Body of pancreas (tissue), 4 donors: ENCODE measurements around the gene HS6ST3. TPM values are rescaled to one million over a fixed set of nuclear protein-coding genes. Genes with fewer than 3 reads are reported as not detected.

Experiments used
- ATAC-seq: fragments of 150-250 bp; one replicate; pipeline ENCODE4 v1.9.1; 2016
- DNase-seq, 4 donors: peaks; one replicate each; pipeline ENCODE4 v3.0.0-alpha.2; 2019
- H3K27ac ChIP-seq, 4 donors: fragments of 200-600 bp; sonication (generic); 1 replicate in 3 of 4; 2 replicates in 1 of 4; pipeline versions ENCODE4 v1.5.1 to v1.6.1; 2016 to 2019; ENCODE audit warnings: mild to moderate bottlenecking in 1 of 4, mixed read lengths in 1 of 4, moderate library complexity in 1 of 4
- H3K27me3 ChIP-seq, 2 donors: fragments of 200-600 bp; sonication (generic); one replicate each; pipeline ENCODE4 v1.6.0; 2016; ENCODE audit warnings: mild to moderate bottlenecking in 1 of 2
- H3K36me3 ChIP-seq, 2 donors: fragments of 200-600 bp; sonication (generic); replicated peaks in 1 of 2; 2 replicates each; pipeline ENCODE4 v1.5.1; 2016; ENCODE audit warnings: low read depth in 2 of 2; ENCODE audit not compliant: insufficient read depth in 1 of 2
- H3K4me1 ChIP-seq: fragments of 200-600 bp; sonication (generic); one replicate; pipeline ENCODE4 v1.6.0; 2016
- H3K4me3 ChIP-seq, 2 donors: fragments of 200-600 bp; sonication (generic); 1 replicate in 1 of 2; 2 replicates in 1 of 2; pipeline ENCODE4 v1.5.1; 2016 to 2019
- H3K9me3 ChIP-seq, 3 donors: fragments of 200-600 bp; sonication (generic); 1 replicate in 2 of 3; 2 replicates in 1 of 3; pipeline ENCODE4 v1.5.1; 2016
- POLR2A ChIP-seq, 3 donors: fragments of 450-650 bp; IDR thresholded peaks; one replicate each; pipeline ENCODE4 v1.6.1; 2016; ENCODE audit warnings: antibody characterized with exemption in 3 of 3, mild to moderate bottlenecking in 2 of 3
- WGBS, 2 donors: methylation state at CpG; one replicate each; pipeline ENCODE4 v1.1.5; 2017; 5-methylcytosine and 5-hydroxymethylcytosine counted together
- intact Hi-C: fragments of 100-400 bp; cut with DNase I; formaldehyde crosslinking; loops from one replicate; pipeline ENCODE4 v1.15.1; 2023
- total RNA-seq, 2 donors: library from RNA; depleted of rRNA; stranded (reverse); fragments of >200 nt; gene quantifications; one replicate each; pipeline ENCODE4 v1.1.0, GENCODE V29; 2016
- TF ChIP-seq, protein P1 (sequence below), 7 experiments: fragments of 450-650 bp in 4 of 7; fragments of 200-600 bp in 3 of 7; sonication (generic) in 3 of 7; IDR thresholded peaks; one replicate each; pipeline ENCODE4 v1.5.1; 2016 to 2019; ENCODE audit warnings: antibody characterized with exemption in 7 of 7

Gene HS6ST3
- total RNA-seq, 2 donors from 2014 or later, result 1.3 to 2.3 TPM

DNA sequence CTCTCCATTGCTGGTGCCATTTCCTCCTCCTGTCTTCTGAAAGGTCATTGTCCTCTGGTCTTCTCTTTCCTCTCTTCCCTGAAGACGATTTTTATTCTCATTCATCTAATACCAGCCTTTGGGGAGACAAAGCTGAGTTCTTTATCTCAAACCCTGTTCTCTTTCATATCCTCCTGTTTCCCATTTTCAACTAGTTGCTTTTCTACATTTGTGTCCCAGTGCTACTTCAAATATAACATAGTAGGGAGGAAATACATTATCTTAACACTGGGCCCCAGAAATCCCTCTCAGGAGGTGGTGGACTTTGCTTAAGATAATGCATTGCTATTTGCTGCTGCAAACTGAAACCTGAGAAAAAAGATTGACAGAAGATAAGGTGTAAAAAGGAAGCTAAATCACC, 159.1 kb downstream of the HS6ST3 start:
- Histone ChIP-seq H3K4me1 (no peaks in the 10 kb centered on the region), H3K9me3 (no peaks in the 10 kb centered on the region), H3K27me3 (no peaks in the 10 kb centered on the region), H3K4me3 (no peak overlapping the region), H3K36me3 (no peaks in the 10 kb centered on the region), H3K27ac (no peak overlapping the region)
- no peak for DNase-seq
- intact Hi-C loops, result no loop called here
- WGBS, 2 donors, result 42 to 92% methylated on average over 1 of the region's 1 CpG
- no peak for TF ChIP-seq POLR2A (IDR thresholded peaks at IDR 0.05)
- TF ChIP-seq, protein P1, sequence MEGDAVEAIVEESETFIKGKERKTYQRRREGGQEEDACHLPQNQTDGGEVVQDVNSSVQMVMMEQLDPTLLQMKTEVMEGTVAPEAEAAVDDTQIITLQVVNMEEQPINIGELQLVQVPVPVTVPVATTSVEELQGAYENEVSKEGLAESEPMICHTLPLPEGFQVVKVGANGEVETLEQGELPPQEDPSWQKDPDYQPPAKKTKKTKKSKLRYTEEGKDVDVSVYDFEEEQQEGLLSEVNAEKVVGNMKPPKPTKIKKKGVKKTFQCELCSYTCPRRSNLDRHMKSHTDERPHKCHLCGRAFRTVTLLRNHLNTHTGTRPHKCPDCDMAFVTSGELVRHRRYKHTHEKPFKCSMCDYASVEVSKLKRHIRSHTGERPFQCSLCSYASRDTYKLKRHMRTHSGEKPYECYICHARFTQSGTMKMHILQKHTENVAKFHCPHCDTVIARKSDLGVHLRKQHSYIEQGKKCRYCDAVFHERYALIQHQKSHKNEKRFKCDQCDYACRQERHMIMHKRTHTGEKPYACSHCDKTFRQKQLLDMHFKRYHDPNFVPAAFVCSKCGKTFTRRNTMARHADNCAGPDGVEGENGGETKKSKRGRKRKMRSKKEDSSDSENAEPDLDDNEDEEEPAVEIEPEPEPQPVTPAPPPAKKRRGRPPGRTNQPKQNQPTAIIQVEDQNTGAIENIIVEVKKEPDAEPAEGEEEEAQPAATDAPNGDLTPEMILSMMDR (IDR thresholded peaks at IDR 0.05), result no peak
- no peak for ATAC-seq

DNA sequence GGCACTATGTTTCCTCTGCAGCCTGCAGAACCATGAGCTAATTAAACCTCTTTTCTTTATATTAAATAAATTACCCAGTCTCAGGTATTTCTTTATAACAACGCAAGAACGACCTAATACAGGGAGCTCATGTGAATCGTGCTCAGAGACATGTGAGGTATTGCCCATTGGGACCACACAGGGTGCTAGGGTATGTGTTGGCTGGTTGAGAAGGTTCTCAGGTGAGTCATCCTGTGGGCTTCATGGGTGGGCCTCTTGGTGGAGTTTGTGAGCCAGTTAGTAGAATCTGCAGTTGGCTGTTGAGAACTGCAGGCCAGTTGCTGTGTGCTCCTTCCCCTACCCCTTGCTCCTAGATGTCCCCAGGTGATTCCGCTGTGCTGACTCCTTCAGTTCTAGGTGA, 163.0 kb downstream of the HS6ST3 start:
- H3K36me3 ChIP-seq, result no peaks in the 10 kb centered on the region
- H3K27me3 ChIP-seq, result no peaks in the 10 kb centered on the region
- H3K4me3 ChIP-seq, result no peak overlapping the region
- intact Hi-C loops, result no loop called here
- H3K9me3 ChIP-seq, result no peaks in the 10 kb centered on the region
- DNase-seq (no peak), ATAC-seq (no peak)
- no peaks in the 10 kb centered on the region for H3K4me1 ChIP-seq
- 87 to 97% methylated on average over 4 of the region's 4 CpGs for WGBS, 2 donors
- TF ChIP-seq POLR2A (IDR thresholded peaks at IDR 0.05), result no peak
- TF ChIP-seq, protein P1 (IDR thresholded peaks at IDR 0.05), result no peak
- no peak overlapping the region for H3K27ac ChIP-seq

DNA sequence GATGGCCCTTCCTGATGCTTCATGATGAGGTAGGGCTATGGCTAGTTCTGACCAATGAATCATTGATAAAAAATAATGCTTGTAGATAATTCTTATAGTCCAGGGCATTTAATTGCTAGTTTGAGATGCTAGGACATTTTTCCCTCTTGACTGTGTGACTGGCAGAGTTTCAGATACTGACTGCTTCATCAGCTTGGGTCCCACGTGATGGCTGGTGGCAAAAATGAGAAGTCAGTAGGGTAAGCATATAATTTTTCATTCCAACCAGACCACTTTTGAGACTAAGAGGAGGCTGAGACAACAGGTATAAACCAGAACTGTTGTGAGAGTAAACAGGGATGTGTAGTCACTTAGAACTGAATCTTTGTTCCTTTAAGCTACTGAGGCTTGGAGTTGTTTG, 183.3 kb downstream of the HS6ST3 start:
- Histone ChIP-seq H3K36me3 (no peaks in the 10 kb centered on the region), H3K4me1 (no peaks in the 10 kb centered on the region), H3K27ac (no peak overlapping the region), H3K9me3 (no peaks in the 10 kb centered on the region), H3K27me3 (no peaks in the 10 kb centered on the region), H3K4me3 (no peak overlapping the region)
- ATAC-seq, result no peak
- no peak for DNase-seq
- TF ChIP-seq, protein P1 (IDR thresholded peaks at IDR 0.05), result no peak
- no peak for TF ChIP-seq POLR2A (IDR thresholded peaks at IDR 0.05)
- intact Hi-C loops, result no loop called here
- WGBS, 2 donors, result 83 to 89% methylated on average over 1 of the region's 1 CpG

DNA sequence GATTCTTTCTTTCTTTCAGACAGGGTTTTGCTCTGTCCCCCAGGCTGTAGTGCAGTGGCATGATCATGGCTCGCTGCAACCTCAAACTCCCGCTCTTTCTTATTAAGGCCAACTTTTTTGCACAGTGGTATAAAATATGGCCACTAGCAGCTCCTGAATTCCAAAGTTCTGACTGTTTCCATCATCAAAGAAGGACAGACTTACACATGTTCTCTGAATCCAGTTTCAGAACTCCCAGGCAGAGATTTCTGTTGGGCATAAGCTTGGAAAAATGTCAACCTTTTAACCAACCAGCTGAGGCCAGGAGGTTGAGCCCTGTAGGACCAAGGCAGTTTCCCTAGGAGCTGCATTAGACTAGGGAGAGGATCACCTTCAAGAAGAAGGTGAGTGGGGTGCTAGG, 184.1 kb downstream of the HS6ST3 start:
- H3K4me3 ChIP-seq, result no peak overlapping the region
- intact Hi-C loops, result no loop called here
- DNase-seq, result no peak
- no peak for TF ChIP-seq POLR2A (IDR thresholded peaks at IDR 0.05)
- TF ChIP-seq, protein P1 (IDR thresholded peaks at IDR 0.05), result no peak
- H3K27me3 ChIP-seq, result no peaks in the 10 kb centered on the region
- H3K36me3 ChIP-seq, result no peaks in the 10 kb centered on the region
- 75 to 98% methylated on average over 2 of the region's 2 CpGs for WGBS, 2 donors
- H3K27ac ChIP-seq, result peak overlapping the region in 1 of 4 donors; percentile 38
- no peak for ATAC-seq
- no peaks in the 10 kb centered on the region for H3K4me1 ChIP-seq
- no peaks in the 10 kb centered on the region for H3K9me3 ChIP-seq

DNA sequence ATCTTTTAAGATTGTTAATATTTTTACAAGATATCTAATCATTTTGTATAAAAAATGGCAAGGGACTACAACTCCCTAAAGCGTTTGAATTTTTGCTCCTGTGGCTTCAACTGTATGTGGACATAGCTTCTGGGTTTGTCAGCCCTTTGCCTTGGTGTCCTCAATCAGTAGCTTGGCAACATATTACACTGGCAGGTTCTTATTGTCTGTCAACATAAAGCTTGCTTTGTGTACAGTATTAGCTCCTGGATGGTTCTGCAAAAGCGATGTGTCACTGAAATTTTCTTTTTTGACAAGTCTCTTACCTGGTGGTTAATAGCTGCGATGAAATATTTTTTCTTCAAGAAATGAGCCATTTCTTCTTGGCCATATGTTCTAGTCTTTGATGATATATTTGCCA, 190.0 kb downstream of the HS6ST3 start:
- intact Hi-C loops, result no loop called here
- ATAC-seq (no peak), DNase-seq (peak in 1 of 4 donors; percentile 5)
- no peak overlapping the region for H3K4me3 ChIP-seq
- no peak overlapping the region for H3K27ac ChIP-seq
- H3K4me1 ChIP-seq, result no peaks in the 10 kb centered on the region
- H3K27me3 ChIP-seq, result no peaks in the 10 kb centered on the region
- no peaks in the 10 kb centered on the region for H3K36me3 ChIP-seq
- TF ChIP-seq, protein P1 (IDR thresholded peaks at IDR 0.05), result no peak
- no peak for TF ChIP-seq POLR2A (IDR thresholded peaks at IDR 0.05)
- no peaks in the 10 kb centered on the region for H3K9me3 ChIP-seq
- 82 to 86% methylated on average over 3 of the region's 3 CpGs for WGBS, 2 donors
